ENCODE measurements around the gene RHBDD3.

- TF ChIP-seq CTCF (IDR thresholded peaks at IDR 0.05) (no peak), POLR2A (IDR thresholded peaks at IDR 0.05) (no peak), POLR2AphosphoS5 (IDR thresholded peaks at IDR 0.05) (no peak)
Observed at GRCh38 chr22:29254286-29254660, 13.5 kb downstream of the RHBDD3 start.
